Astrocyte of the spinal cord (primary cell): Measurements from ENCODE around the gene SLC25A27.
A peak's percentile ranks its signal among the peaks of the same experiment; 100 is the strongest.

Experiments
- DNase-seq: peaks from one replicate; pipeline ENCODE4 v3.0.0; 2011; ENCODE audit warnings: low read depth, low spot score
- H3K4me3 ChIP-seq: 2 replicates; pipeline ENCODE4 v1.5.1; 2011; ENCODE audit warnings: low read depth, mild to moderate bottlenecking, low read length, moderate library complexity
- in situ Hi-C: cut with HindIII; loops from 2 replicates; pipeline ENCODE4 v1.10.0; 2017; ENCODE audit warnings: low sequenced_read_pairs
- TF ChIP-seq, protein P1 (sequence below): IDR thresholded peaks from 2 replicates; pipeline ENCODE4 v1.5.1; 2012; ENCODE audit warnings: low read depth, mild to moderate bottlenecking, low read length, inconsistent platforms

Gene SLC25A27

DNA sequence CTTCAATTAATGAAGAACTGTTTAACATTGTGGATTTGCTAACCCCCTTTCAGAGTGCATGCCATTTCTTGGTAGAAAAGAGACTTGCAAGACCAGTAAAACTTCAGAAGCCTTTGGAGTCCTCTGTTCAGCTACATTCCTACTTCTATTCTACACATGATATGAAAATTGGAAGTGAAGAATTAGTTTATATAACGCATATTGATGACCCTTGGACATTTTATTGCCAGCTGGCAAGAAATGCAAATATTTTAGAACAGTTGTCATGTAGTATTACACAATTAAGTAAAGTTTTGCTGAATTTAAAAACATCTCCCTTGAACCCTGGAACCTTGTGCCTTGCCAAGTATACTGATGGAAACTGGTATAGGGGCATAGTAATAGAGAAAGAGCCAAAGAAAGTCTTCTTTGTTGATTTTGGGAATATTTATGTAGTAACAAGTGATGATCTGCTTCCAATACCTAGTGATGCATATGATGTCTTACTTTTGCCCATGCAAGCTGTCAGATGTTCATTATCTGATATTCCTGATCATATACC, 38.2 kb downstream of the SLC25A27 start:
- no peak for DNase-seq
- H3K4me3 ChIP-seq: no peak overlapping the region
- in situ Hi-C loops: no loop called here

DNA sequence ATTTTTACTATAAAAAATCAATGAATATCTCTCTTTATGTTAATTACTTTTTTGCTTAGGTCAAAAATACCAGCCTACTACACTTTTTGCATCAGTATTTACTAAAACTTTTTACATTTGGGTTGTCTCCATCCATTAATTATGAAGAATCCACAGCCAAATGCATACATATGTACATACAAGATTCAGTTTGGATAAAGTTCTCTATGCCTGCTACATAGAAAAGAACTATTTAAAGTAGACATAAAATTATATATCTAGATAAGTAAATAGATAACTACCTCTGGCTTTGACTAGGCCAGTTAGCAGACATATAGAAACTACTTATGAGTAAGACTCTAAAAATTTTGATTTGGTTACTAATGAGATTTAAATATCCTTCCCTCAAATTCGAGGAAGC, 47.2 kb downstream of the SLC25A27 start:
- TF ChIP-seq, protein P1, sequence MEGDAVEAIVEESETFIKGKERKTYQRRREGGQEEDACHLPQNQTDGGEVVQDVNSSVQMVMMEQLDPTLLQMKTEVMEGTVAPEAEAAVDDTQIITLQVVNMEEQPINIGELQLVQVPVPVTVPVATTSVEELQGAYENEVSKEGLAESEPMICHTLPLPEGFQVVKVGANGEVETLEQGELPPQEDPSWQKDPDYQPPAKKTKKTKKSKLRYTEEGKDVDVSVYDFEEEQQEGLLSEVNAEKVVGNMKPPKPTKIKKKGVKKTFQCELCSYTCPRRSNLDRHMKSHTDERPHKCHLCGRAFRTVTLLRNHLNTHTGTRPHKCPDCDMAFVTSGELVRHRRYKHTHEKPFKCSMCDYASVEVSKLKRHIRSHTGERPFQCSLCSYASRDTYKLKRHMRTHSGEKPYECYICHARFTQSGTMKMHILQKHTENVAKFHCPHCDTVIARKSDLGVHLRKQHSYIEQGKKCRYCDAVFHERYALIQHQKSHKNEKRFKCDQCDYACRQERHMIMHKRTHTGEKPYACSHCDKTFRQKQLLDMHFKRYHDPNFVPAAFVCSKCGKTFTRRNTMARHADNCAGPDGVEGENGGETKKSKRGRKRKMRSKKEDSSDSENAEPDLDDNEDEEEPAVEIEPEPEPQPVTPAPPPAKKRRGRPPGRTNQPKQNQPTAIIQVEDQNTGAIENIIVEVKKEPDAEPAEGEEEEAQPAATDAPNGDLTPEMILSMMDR: no peak
- no peak overlapping the region for H3K4me3 ChIP-seq
- in situ Hi-C loops: no loop called here
- DNase-seq: no peak

More for the DNA sequence above, 38.2 kb downstream of the SLC25A27 start:
- TF ChIP-seq, protein P1: no peak

DNA sequence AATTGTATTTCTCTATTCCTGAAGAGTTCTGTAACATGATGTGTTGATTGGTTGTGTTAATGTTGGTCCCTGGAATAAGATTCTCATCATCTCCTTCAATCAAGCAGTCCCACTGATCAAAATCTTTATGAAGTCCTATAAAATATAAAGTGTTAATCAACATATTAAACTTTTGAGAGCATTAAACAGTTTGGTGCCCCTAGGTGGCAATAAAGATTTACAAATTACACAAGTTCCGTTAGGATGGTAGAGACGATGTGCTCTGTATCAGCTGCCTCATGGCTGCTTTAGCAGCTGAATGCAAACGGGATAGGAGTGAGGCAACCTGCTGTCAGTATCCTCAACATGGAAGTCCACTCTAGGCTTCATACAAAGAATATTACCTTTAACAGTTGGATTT, 51.8 kb downstream of the SLC25A27 start:
- peak; percentile 31 for DNase-seq
- in situ Hi-C loops: no loop called here
- TF ChIP-seq, protein P1: peak; percentile 12
- H3K4me3 ChIP-seq: no peak overlapping the region

DNA sequence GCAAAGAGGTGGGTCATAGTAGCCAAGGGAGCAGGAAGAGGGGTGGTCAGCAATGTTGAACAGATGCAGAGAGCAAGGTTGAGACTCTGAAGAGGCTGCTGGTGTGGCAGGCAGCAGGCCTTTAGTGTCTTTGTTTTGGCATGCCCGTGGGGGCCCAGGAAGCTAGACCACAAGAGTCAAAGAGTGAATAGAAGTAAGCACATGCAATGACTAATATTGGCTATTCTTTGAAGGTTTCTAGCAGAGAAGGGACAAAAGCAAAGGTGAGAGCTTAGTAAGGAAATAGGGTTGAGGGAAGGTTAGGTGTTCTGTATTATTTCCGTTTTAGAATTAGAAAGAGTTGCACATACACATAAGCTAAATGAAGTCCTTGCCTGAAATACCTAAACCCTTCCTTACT, 53.7 kb downstream of the SLC25A27 start:
- in situ Hi-C loops: no loop called here
- no peak overlapping the region for H3K4me3 ChIP-seq
- no peak for DNase-seq
- TF ChIP-seq, protein P1: no peak

GRCh38 chr6:46711491-46711890, 58.7 kb downstream of the SLC25A27 start:
- no peak overlapping the region for H3K4me3 ChIP-seq
- DNase-seq: no peak
- TF ChIP-seq, protein P1: no peak
- in situ Hi-C loops: no loop called here

DNA sequence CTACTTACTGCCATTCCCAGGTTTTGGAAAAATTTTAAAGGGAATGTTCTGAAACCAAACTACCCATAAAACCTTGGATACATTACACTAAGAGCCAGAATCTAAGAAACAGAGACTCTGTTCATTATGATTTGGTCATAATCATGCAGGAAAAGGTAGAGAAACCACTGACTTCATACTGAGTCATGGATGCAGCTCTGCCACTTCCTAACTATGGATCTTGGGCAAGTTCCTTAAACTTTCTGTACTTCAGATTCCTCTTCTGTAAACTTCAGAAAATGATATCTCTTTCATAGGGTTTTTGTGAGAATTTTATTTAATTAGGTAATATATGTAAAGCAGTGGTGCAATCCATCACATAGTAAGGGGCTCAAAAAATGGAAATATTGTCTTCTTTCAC, 62.4 kb downstream of the SLC25A27 start:
- no peak overlapping the region for H3K4me3 ChIP-seq
- TF ChIP-seq, protein P1: no peak
- in situ Hi-C loops: no loop called here
- DNase-seq: peak; percentile 35

DNA sequence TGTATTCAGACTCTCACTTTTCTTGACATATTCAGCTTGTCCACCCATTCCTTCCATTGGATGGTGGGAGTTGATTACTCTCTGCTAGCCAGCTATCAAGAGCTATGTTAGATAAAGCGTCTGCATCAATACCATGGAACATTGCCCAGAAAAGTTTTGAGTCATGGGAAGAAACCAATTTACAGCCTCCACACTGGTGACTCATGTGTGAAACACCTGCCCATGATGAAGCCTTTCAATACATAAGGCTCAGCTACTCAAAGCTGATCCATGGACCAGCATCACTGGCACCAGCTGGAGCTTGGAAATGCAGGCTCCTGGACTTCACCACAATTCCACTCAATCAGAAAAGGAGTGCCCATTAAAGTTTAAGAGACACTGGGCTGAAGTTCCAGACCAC, 66.3 kb downstream of the SLC25A27 start:
- TF ChIP-seq, protein P1: no peak
- no peak overlapping the region for H3K4me3 ChIP-seq
- in situ Hi-C loops: no loop called here
- DNase-seq: peak; percentile 79
